ENCODE measurements around the gene PRICKLE1. TPM values are rescaled to one million over a fixed set of nuclear protein-coding genes. Genes with fewer than 3 reads are reported as not detected.

Gene PRICKLE1
- total RNA-seq, 5 donors from 2014 or later (not counting 1 experiment from before 2014, with no cell fraction given), result 0.29 to 1.1 (median 0.43) TPM

DNA sequence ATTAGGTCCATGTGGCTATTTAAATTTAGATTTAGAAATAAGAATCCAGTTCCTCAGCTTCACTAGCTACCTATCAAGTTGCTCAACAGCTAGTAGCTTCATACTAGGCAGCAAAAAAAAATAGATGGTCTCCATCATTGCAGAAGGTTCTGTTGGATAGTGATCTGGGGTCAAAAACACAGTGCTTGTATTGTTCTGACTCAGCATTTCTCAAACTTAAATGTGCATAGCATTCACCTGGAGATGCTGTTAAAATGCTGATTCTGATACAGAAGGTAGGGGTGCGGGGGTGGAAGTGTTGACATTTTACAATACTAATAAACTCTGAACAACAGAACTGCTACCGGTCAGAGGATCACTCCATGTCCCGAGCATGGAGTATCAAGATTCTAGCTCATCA lies 51.3 kb downstream of the PRICKLE1 start:
- H3K27ac Mint-ChIP-seq, result no peak overlapping the region
- peaks cover 19 to 20% of the 10 kb centered on the region in 2 donors for H3K27me3 Mint-ChIP-seq
- no peak for ATAC-seq (replicated peaks in 1 of 4)
- DNase-seq, result no peak
- H3K4me3 Mint-ChIP-seq, result no peak overlapping the region
- POLR2A ChIA-PET, result no interaction called here
- H3K9me3 ChIP-seq, result no peaks in the 10 kb centered on the region
- no peaks in the 10 kb centered on the region for H3K36me3 ChIP-seq (ENCODE audit: control insufficient read depth in 2 of 2, extremely low read depth in 1 of 2, insufficient read depth in 1 of 2, low read length in 1 of 2)
- WGBS (ENCODE audit: insufficient coverage), result no CpG with 5 or more reads among the region's 3 CpGs
- no peak overlapping the region for H3K27ac ChIP-seq (ENCODE audit: low read length)
- H3K4me1 ChIP-seq (ENCODE audit: control insufficient read depth in 1 of 2, extremely low read depth in 1 of 2, insufficient read depth in 2 of 2, low read length in 2 of 2), result no peaks in the 10 kb centered on the region
- CTCF ChIA-PET, result no interaction called here
- H3K36me3 Mint-ChIP-seq, result no peaks in the 10 kb centered on the region
- H3K4me3 ChIP-seq (ENCODE audit: control insufficient read depth in 1 of 2, extremely low read depth in 1 of 2, low read length in 1 of 2), result no peak overlapping the region
- peaks cover 0 to 3% of the 10 kb centered on the region in 2 experiments for H3K27me3 ChIP-seq (replicated peaks in 1 of 2; ENCODE audit: control insufficient read depth in 2 of 2, extremely low read depth in 1 of 2, insufficient read depth in 2 of 2, low read length in 1 of 2)
- H3K9me3 Mint-ChIP-seq, result no peaks in the 10 kb centered on the region
- no peaks in the 10 kb centered on the region for H3K4me1 Mint-ChIP-seq

DNA sequence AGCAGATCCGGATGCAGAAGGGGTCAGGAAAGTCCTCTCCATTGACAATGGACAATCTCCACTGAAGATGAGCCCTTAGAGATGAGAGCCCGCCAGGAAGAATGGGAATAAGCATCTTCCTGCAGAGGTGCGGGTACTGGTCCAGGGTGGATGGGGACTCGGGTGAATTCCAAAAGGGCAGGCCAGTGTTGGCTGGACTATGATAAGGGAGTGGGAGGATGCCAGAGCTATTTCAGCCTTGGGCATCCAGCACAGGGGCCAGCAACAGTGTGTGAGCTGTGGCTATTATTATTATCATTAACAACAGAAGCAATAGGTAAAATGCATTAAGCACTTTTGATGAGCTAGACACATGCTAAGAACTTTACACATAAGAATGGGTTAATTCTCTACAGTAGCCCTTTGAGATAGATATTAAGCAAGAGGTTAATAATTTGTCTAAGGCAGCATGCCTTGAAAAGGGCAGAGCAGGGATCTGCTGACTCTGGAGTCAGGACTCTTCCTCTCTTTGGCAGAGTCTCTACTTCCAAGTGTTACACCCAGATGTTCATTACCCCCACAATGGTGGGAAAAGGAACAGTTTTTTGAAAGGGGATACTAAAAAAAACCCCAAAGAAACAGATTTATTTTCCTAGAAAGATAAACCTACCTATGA lies 55.2 kb downstream of the PRICKLE1 start:
- CTCF ChIA-PET, result no interaction called here
- peaks cover 0 to 7% of the 10 kb centered on the region in 2 experiments for H3K27me3 ChIP-seq (replicated peaks in 1 of 2; ENCODE audit: control insufficient read depth in 2 of 2, extremely low read depth in 1 of 2, insufficient read depth in 2 of 2, low read length in 1 of 2)
- ATAC-seq (replicated peaks in 1 of 4), result no peak

GRCh38 chr12:42530284-42530683 lies 59.3 kb downstream of the PRICKLE1 start:
- ChIA-PET CTCF (no interaction called here), POLR2A (interaction anchor here in 1 of 2 donors (0.6 kb wide), 1 partner anchor 42 kb away, joined by 3 read pairs; no protein-coding TSS in a partner anchor)
- Histone ChIP-seq H3K9me3 (no peaks in the 10 kb centered on the region), H3K27ac (ENCODE audit: low read length) (no peak overlapping the region), H3K27me3 (replicated peaks in 1 of 2; ENCODE audit: control insufficient read depth in 2 of 2, extremely low read depth in 1 of 2, insufficient read depth in 2 of 2, low read length in 1 of 2) (peaks cover 0 to 7% of the 10 kb centered on the region in 2 experiments), H3K4me1 (ENCODE audit: control insufficient read depth in 1 of 2, extremely low read depth in 1 of 2, insufficient read depth in 2 of 2, low read length in 2 of 2) (no peaks in the 10 kb centered on the region), H3K4me3 (ENCODE audit: control insufficient read depth in 1 of 2, extremely low read depth in 1 of 2, low read length in 1 of 2) (no peak overlapping the region), H3K36me3 (ENCODE audit: control insufficient read depth in 2 of 2, extremely low read depth in 1 of 2, insufficient read depth in 1 of 2, low read length in 1 of 2) (no peaks in the 10 kb centered on the region)
- no peak overlapping the region for H3K4me3 Mint-ChIP-seq
- H3K27ac Mint-ChIP-seq, result no peak overlapping the region
- no CpG with 5 or more reads among the region's 2 CpGs for WGBS (ENCODE audit: insufficient coverage)
- DNase-seq, result no peak
- H3K27me3 Mint-ChIP-seq, result peaks cover 8 to 15% of the 10 kb centered on the region in 2 donors
- H3K4me1 Mint-ChIP-seq, result no peaks in the 10 kb centered on the region
- no peaks in the 10 kb centered on the region for H3K9me3 Mint-ChIP-seq
- ATAC-seq (replicated peaks in 1 of 4), result no peak
- H3K36me3 Mint-ChIP-seq, result no peaks in the 10 kb centered on the region

More for the DNA sequence above, 55.2 kb downstream of the PRICKLE1 start:
- Mint-ChIP-seq H3K9me3 (no peaks in the 10 kb centered on the region), H3K4me3 (no peak overlapping the region), H3K4me1 (no peaks in the 10 kb centered on the region), H3K27me3 (peaks cover 11 to 17% of the 10 kb centered on the region in 2 donors), H3K27ac (no peak overlapping the region), H3K36me3 (no peaks in the 10 kb centered on the region)
- WGBS (ENCODE audit: insufficient coverage), result 85% methylated on average over 3 of the region's 4 CpGs
- Histone ChIP-seq H3K9me3 (no peaks in the 10 kb centered on the region), H3K27ac (ENCODE audit: low read length) (no peak overlapping the region), H3K4me3 (ENCODE audit: control insufficient read depth in 1 of 2, extremely low read depth in 1 of 2, low read length in 1 of 2) (no peak overlapping the region), H3K4me1 (ENCODE audit: control insufficient read depth in 1 of 2, extremely low read depth in 1 of 2, insufficient read depth in 2 of 2, low read length in 2 of 2) (no peaks in the 10 kb centered on the region), H3K36me3 (ENCODE audit: control insufficient read depth in 2 of 2, extremely low read depth in 1 of 2, insufficient read depth in 1 of 2, low read length in 1 of 2) (no peaks in the 10 kb centered on the region)
- DNase-seq, result no peak
- POLR2A ChIA-PET, result no interaction called here

- CTCF ChIA-PET, result no interaction called here
- Histone ChIP-seq H3K36me3 (ENCODE audit: control insufficient read depth in 2 of 2, extremely low read depth in 1 of 2, insufficient read depth in 1 of 2, low read length in 1 of 2) (no peaks in the 10 kb centered on the region), H3K4me3 (ENCODE audit: control insufficient read depth in 1 of 2, extremely low read depth in 1 of 2, low read length in 1 of 2) (no peak overlapping the region), H3K27me3 (replicated peaks in 1 of 2; ENCODE audit: control insufficient read depth in 2 of 2, extremely low read depth in 1 of 2, insufficient read depth in 2 of 2, low read length in 1 of 2) (peaks cover 0 to 4% of the 10 kb centered on the region in 2 experiments), H3K27ac (ENCODE audit: low read length) (no peak overlapping the region), H3K4me1 (ENCODE audit: control insufficient read depth in 1 of 2, extremely low read depth in 1 of 2, insufficient read depth in 2 of 2, low read length in 2 of 2) (no peaks in the 10 kb centered on the region), H3K9me3 (no peaks in the 10 kb centered on the region)
- WGBS (ENCODE audit: insufficient coverage), result no CpG with 5 or more reads among the region's 1 CpG
- H3K36me3 Mint-ChIP-seq, result no peaks in the 10 kb centered on the region
- H3K27me3 Mint-ChIP-seq, result peaks cover 2 to 10% of the 10 kb centered on the region in 2 donors
- ATAC-seq (replicated peaks in 1 of 4) (no peak), DNase-seq (no peak)
- H3K9me3 Mint-ChIP-seq, result no peaks in the 10 kb centered on the region
- no peak overlapping the region for H3K4me3 Mint-ChIP-seq
- H3K4me1 Mint-ChIP-seq, result no peaks in the 10 kb centered on the region
- POLR2A ChIA-PET, result no interaction called here
- H3K27ac Mint-ChIP-seq, result no peak overlapping the region
Measured at GRCh38 chr12:42525444-42525843, 64.1 kb downstream of the PRICKLE1 start.

DNA sequence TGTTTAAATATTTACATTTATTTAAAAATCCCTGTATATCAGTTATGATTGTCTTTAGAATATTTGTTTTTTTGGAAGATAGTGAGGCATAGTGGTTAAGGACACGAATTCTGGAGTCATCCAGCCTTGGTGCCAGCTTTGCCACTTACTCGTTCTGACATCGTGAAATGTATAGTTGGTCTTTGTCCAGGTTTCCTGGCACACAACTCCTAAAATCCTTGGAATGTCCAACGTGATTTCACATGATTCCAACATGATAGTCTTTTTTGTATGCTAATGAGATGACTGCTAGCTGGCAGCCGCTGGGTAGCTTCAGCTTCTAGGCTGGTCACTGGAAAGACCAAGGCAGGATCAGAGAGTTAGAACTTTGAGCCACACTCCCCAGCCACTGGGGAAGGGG lies 64.8 kb downstream of the PRICKLE1 start:
- no peaks in the 10 kb centered on the region for H3K36me3 Mint-ChIP-seq
- no CpG with 5 or more reads among the region's 5 CpGs for WGBS (ENCODE audit: insufficient coverage)
- CTCF ChIA-PET, result no interaction called here

DNA sequence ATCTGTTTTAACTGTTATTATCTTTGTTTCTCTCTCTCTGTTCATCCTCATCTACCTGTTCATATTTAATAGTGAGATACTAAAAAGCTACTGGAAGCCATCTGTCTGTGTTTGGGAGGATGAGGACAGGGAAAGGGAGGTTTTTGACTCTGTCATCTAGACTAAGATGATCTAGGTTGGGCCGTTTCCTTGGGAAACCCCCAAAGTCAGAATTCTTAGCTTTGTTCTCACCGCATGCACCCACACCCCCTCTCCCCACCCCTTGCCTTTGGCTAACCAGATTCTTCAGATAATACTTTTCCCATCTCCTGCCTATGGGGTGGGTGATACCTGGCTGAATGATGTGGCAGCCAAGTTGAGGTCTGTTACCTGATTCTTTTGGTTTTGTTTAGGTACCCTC lies 73.0 kb downstream of the PRICKLE1 start:
- Mint-ChIP-seq H3K4me3 (no peak overlapping the region), H3K36me3 (no peaks in the 10 kb centered on the region), H3K27me3 (peaks cover 4 to 5% of the 10 kb centered on the region in 2 donors), H3K4me1 (no peaks in the 10 kb centered on the region), H3K9me3 (peaks cover 5 to 8% (median 6%) of the 10 kb centered on the region in 3 donors), H3K27ac (no peak overlapping the region)
- Histone ChIP-seq H3K9me3 (no peaks in the 10 kb centered on the region), H3K36me3 (ENCODE audit: control insufficient read depth in 2 of 2, extremely low read depth in 1 of 2, insufficient read depth in 1 of 2, low read length in 1 of 2) (no peaks in the 10 kb centered on the region), H3K4me1 (ENCODE audit: control insufficient read depth in 1 of 2, extremely low read depth in 1 of 2, insufficient read depth in 2 of 2, low read length in 2 of 2) (no peaks in the 10 kb centered on the region), H3K4me3 (ENCODE audit: control insufficient read depth in 1 of 2, extremely low read depth in 1 of 2, low read length in 1 of 2) (no peak overlapping the region), H3K27ac (ENCODE audit: low read length) (no peak overlapping the region), H3K27me3 (replicated peaks in 1 of 2; ENCODE audit: control insufficient read depth in 2 of 2, extremely low read depth in 1 of 2, insufficient read depth in 2 of 2, low read length in 1 of 2) (no peaks in the 10 kb centered on the region)
- POLR2A ChIA-PET, result no interaction called here
- no peak for ATAC-seq (replicated peaks in 1 of 4)
- no CpG with 5 or more reads among the region's 2 CpGs for WGBS (ENCODE audit: insufficient coverage)
- DNase-seq, result no peak
- CTCF ChIA-PET, result no interaction called here

More for the DNA sequence above, 64.8 kb downstream of the PRICKLE1 start:
- Histone ChIP-seq H3K36me3 (ENCODE audit: control insufficient read depth in 2 of 2, extremely low read depth in 1 of 2, insufficient read depth in 1 of 2, low read length in 1 of 2) (no peaks in the 10 kb centered on the region), H3K9me3 (no peaks in the 10 kb centered on the region), H3K27ac (ENCODE audit: low read length) (no peak overlapping the region), H3K27me3 (replicated peaks in 1 of 2; ENCODE audit: control insufficient read depth in 2 of 2, extremely low read depth in 1 of 2, insufficient read depth in 2 of 2, low read length in 1 of 2) (peaks cover 0 to under 1% of the 10 kb centered on the region in 2 experiments), H3K4me1 (ENCODE audit: control insufficient read depth in 1 of 2, extremely low read depth in 1 of 2, insufficient read depth in 2 of 2, low read length in 2 of 2) (no peaks in the 10 kb centered on the region), H3K4me3 (ENCODE audit: control insufficient read depth in 1 of 2, extremely low read depth in 1 of 2, low read length in 1 of 2) (no peak overlapping the region)
- Mint-ChIP-seq H3K4me3 (no peak overlapping the region), H3K4me1 (no peaks in the 10 kb centered on the region), H3K27ac (no peak overlapping the region), H3K27me3 (peaks cover 2 to 10% of the 10 kb centered on the region in 2 donors), H3K9me3 (no peaks in the 10 kb centered on the region)
- POLR2A ChIA-PET, result no interaction called here
- DNase-seq (no peak), ATAC-seq (replicated peaks in 1 of 4) (no peak)

Measured in T-cell (primary cell).